Heart left ventricle (tissue), 16 donors: ENCODE data around the gene CEP63. TPM values are rescaled to one million over a fixed set of nuclear protein-coding genes. Genes with fewer than 3 reads are reported as not detected.
A peak's percentile ranks its signal among the peaks of the same experiment; 100 is the strongest.

Source experiments
- ATAC-seq, 4 donors: fragments of 200-7000 bp; cut with Tn5 transposase; one replicate each; pipeline ENCODE4 v1.9.1; 2020 to 2022; ENCODE audit warnings: moderate library complexity in 4 of 4, mild to moderate bottlenecking in 3 of 4, moderate number of reproducible peaks in 1 of 4
- DNase-seq, 5 donors: peaks; one replicate each; pipeline ENCODE4 v3.0.0-alpha.2; 2020
- H3K27ac ChIP-seq, 12 donors: fragments of 200-600 bp; sonication (generic) in 4 of 12; one replicate each; pipeline versions ENCODE4 v1.5.0 to v1.8.0; 2016 to 2022; ENCODE audit warnings: mild to moderate bottlenecking in 2 of 12
- H3K27me3 ChIP-seq, 9 donors: fragments of 200-600 bp; sonication (generic) in 2 of 9; one replicate each; pipeline versions ENCODE4 v1.5.1 to v1.8.0; 2016 to 2022; ENCODE audit warnings: mild to moderate bottlenecking in 3 of 9
- H3K36me3 ChIP-seq, 9 donors: fragments of 200-600 bp; sonication (generic) in 2 of 9; one replicate each; pipeline versions ENCODE4 v1.5.0 to v1.8.0; 2018 to 2022; ENCODE audit warnings: mild to moderate bottlenecking in 2 of 9
- H3K4me1 ChIP-seq, 12 donors: fragments of 200-600 bp; sonication (generic) in 4 of 12; one replicate each; pipeline versions ENCODE4 v1.5.0 to v1.8.0; 2016 to 2022; ENCODE audit warnings: mild to moderate bottlenecking in 3 of 12
- H3K4me3 ChIP-seq, 12 donors: fragments of 200-600 bp; sonication (generic) in 4 of 12; one replicate each; pipeline versions ENCODE4 v1.5.0 to v1.8.0; 2017 to 2022; ENCODE audit warnings: mild to moderate bottlenecking in 9 of 12, moderate library complexity in 4 of 12
- H3K9me3 ChIP-seq, 12 donors: fragments of 200-600 bp; sonication (generic) in 4 of 12; one replicate each; pipeline versions ENCODE4 v1.5.0 to v1.8.0; 2016 to 2022; ENCODE audit warnings: mild to moderate bottlenecking in 1 of 12
- CTCF ChIP-seq, 12 donors: fragments of 200-600 bp; sonication (generic) in 4 of 12; IDR thresholded peaks; one replicate each; pipeline versions ENCODE4 v1.5.0 to v1.8.0; 2018 to 2022; ENCODE audit warnings: antibody characterized with exemption in 12 of 12, mild to moderate bottlenecking in 5 of 12
- POLR2A ChIP-seq, 2 donors: fragments of 450-650 bp; IDR thresholded peaks; one replicate each; pipeline ENCODE4 v1.6.1; 2017; ENCODE audit warnings: antibody characterized with exemption in 2 of 2, mild to moderate bottlenecking in 2 of 2, moderate library complexity in 2 of 2
- WGBS, 4 donors: extraction: QIAGEN DNeasy Blood & Tissue Kit in 2 of 4; methylation state at CpG; one replicate each; pipeline versions ENCODE4 v1.1.5 to v1.1.7; 2013 to 2018; 5-methylcytosine and 5-hydroxymethylcytosine counted together
- intact Hi-C, 10 donors: fragments of 100-400 bp; cut with DNase I; formaldehyde crosslinking; loops; one replicate each; pipeline versions ENCODE4 v1.11.1 to v1.14.2; 2022
- polyA plus RNA-seq, 2 donors: library from polyadenylated mRNA; stranded (reverse); fragments of 200-250 nt; gene quantifications; one replicate each; pipeline ENCODE4 v1.2.3, GENCODE V29; 2013
- total RNA-seq, 9 donors: library from RNA; depleted of rRNA in 2 of 9; stranded (reverse); fragments of >200 nt in 2 of 9; fragmentation: NEBNext Ultra II Directional in 3 of 9; extraction: Animal tissue kit (Norgen Biotek cat#: 25700) in 3 of 9; gene quantifications; one replicate each; pipeline versions ENCODE4 v1.1.0 to v1.2.4, GENCODE V29; 2016 to 2023
- donor health status: ischemic (EF 13 %, LVEDD 7.1; RV severe dilation, severe dysfunction).
- donor health status: healthy with polysubstance abuse.
- donor health status: DM: no; HTN: yes; CAD: no.
- donor health status: DM: no; HTN: no; CAD: no.
- donor health status: ischemic (EF 25% LVEDD 6.9; RV normal size, moderate dysfunction).
- donor health status: ischemic (EF 25% LVEDD 5.7; RV mildly dilated, moderate dysfunction).
- donor health status: healthy.
- donor health status: DM: yes; HTN: yes; CAD: no.
- donor health status: ischemic (EF 35%, LVEDD 5.7; RV mildly dilated, moderate dysfunction).
- donor health status: nonischemic (EF 11% LVEDD 7.7; RV severe dilation, severe dysfunction).
- donor health status: DM: yes; HTN: yes; CAD: no.
- donor health status: PGD.
- donor health status: ischemic (EF 29% LVEDD 5.4; RV normal size, mild dysfunction).
- donor health status: nonischemic (EF 23%, LVEDD 6.1; RV moderate dilation, normal function).

CEP63 gene
- total and polyA plus RNA-seq, 11 donors = 19.1 to 35.3 (median 29.5) TPM

DNA sequence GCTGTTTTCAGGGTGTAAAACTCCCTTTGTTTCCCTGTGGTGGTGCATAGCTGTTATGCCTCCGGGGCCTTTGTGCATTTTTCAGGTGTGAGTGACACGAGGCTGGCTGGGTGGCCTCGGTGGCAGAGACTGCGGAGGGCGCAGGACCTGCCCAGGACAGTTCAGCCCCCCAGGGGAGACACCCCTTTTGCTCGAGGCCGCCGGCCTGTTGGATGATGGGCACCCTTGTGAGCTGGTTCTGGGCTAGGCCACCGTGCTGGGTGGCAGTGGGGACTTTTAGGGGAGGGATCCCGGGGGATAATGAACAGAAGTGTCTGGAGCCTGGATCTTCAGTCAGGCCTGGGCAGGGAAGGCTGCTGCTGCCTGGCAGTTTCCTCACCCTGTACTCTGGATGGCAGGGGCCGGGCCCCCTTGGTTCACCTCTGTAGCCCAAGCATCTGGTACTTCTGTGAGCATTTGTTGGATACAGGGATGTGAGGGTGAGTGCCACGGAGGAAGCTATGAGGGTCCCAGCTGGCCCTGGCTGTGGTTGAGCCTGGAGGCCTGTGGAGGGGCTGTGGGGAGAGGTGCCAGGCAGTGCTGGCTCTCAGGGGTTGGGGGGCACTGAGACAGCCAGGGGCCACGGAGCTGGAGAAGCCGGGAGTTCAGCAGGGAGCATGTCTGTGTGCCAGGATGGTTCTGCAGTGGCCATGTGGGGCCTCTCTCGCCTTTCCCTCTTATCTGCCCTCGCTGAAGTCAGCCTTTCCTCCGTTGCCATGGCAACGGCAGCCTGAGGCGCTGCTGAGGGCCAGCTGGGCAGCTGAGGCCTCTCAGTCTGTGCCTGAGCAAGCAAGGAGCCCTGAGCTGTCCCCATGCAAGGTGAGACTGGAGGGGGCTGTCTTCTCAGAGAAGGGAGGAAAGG lies 115.9 kb downstream of the CEP63 start:
- Histone ChIP-seq H3K4me3 (no peak overlapping the region), H3K9me3 (no peaks in the 10 kb centered on the region), H3K4me1 (peaks cover 0 to 21% (median 6%) of the 10 kb centered on the region in 12 donors), H3K27me3 (no peaks in the 10 kb centered on the region), H3K27ac (no peak overlapping the region), H3K36me3 (no peaks in the 10 kb centered on the region)
- TF ChIP-seq CTCF (IDR thresholded peaks at IDR 0.05) (no peak), POLR2A (IDR thresholded peaks at IDR 0.05) (no peak)
- intact Hi-C loops = loop anchor here (2.0 to 10.0 kb wide), 11 partner anchors 153 to 1296 kb away; partner anchors contain the start of gene EPHB1 (in 1 of the 10)
- DNase-seq (peak in 1 of 5 donors; percentile 43), ATAC-seq (peak in 3 of 4 donors; percentile 16 to 32 (median 27))
- 46 to 52% (median 50%) methylated on average over 19 of the region's 19 CpGs for WGBS, 4 donors

DNA sequence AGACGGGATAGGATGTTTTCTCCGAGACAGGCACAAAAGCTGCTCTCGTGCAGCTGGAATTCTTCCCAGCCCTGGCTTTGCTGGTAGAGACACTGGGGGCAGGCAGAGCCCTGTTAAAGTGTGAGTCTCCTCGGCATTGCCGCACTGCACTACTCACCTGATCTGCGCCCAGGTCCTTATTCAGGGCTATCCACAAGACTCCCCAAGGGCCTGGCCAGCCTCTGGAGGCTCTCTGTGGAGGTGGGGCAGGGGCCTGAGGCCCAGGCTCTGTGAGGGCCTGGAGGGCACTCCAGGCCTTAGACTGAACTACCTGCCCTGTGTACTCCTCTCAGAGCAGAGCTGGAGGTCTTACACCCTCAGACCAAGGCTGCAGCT lies 116.6 kb downstream of the CEP63 start:
- Histone ChIP-seq H3K27me3 (no peaks in the 10 kb centered on the region), H3K4me3 (no peak overlapping the region), H3K36me3 (no peaks in the 10 kb centered on the region), H3K4me1 (peaks cover 0 to 22% (median 7%) of the 10 kb centered on the region in 12 donors), H3K9me3 (no peaks in the 10 kb centered on the region), H3K27ac (no peak overlapping the region)
- intact Hi-C loops = loop anchor here in 9 of 10 donors (5.0 to 10.0 kb wide), 7 partner anchors 152 to 1295 kb away; no protein-coding TSS in a partner anchor
- no peak for DNase-seq
- TF ChIP-seq POLR2A (IDR thresholded peaks at IDR 0.05) (no peak), CTCF (IDR thresholded peaks at IDR 0.05) (no peak)
- peak in 1 of 4 donors; percentile 13 for ATAC-seq
- WGBS, 4 donors = 54 to 66% (median 61%) methylated on average over 6 of the region's 6 CpGs

GRCh38 chr3:134603480-134603879 lies 117.6 kb downstream of the CEP63 start:
- no peak for DNase-seq
- Histone ChIP-seq H3K27me3 (no peaks in the 10 kb centered on the region), H3K27ac (no peak overlapping the region), H3K36me3 (peaks cover 0 to 4% (median 0%) of the 10 kb centered on the region in 9 donors), H3K4me1 (peaks cover 0 to 22% (median 7%) of the 10 kb centered on the region in 12 donors), H3K9me3 (no peaks in the 10 kb centered on the region), H3K4me3 (no peak overlapping the region)
- intact Hi-C loops = loop anchor here in 9 of 10 donors (5.0 to 10.0 kb wide), 7 partner anchors 151 to 1294 kb away; no protein-coding TSS in a partner anchor
- TF ChIP-seq CTCF (IDR thresholded peaks at IDR 0.05) (no peak), POLR2A (IDR thresholded peaks at IDR 0.05) (no peak)
- WGBS, 4 donors = 61 to 64% (median 62%) methylated on average over 4 of the region's 4 CpGs
- no peak for ATAC-seq

DNA sequence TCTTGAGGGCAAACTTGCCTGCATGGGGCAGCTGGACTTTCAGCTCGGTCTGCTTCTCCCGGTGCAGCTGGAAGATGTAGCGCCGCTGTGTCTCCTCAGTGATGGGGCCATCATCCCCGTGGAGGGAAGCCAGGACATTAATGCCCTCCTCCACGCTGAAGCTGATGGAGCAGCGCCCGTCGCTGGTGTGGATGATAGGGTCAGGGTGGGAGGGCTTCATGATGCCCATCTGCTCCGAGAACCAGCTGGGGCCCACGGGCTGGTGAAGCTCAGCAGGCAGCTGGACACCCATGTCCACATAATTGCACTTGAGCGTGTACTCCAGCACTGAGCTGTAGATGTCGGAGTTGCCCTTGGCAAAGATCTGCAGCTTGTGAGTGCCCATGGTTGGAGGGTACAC lies 118.1 kb downstream of the CEP63 start:
- peaks cover 0 to 22% (median 7%) of the 10 kb centered on the region in 12 donors for H3K4me1 ChIP-seq
- no peak overlapping the region for H3K27ac ChIP-seq
- H3K27me3 ChIP-seq = no peaks in the 10 kb centered on the region
- H3K4me3 ChIP-seq = no peak overlapping the region
- ATAC-seq (no peak), DNase-seq (no peak)
- peaks cover 0 to 4% (median 0%) of the 10 kb centered on the region in 9 donors for H3K36me3 ChIP-seq
- TF ChIP-seq CTCF (IDR thresholded peaks at IDR 0.05) (no peak), POLR2A (IDR thresholded peaks at IDR 0.05) (no peak)
- no peaks in the 10 kb centered on the region for H3K9me3 ChIP-seq
- intact Hi-C loops = loop anchor here in 9 of 10 donors (5.0 to 10.0 kb wide), 7 partner anchors 151 to 1293 kb away; no protein-coding TSS in a partner anchor
- WGBS, 4 donors = 89 to 95% (median 92%) methylated on average over 4 to 13 of the region's 13 CpGs
